ENCODE measurements around the gene MAPKBP1. TPM values are rescaled to one million over a fixed set of nuclear protein-coding genes. Genes with fewer than 3 reads are reported as not detected.

Gene MAPKBP1
- total RNA-seq, 2 experiments from 2014 or later, result 16.1 to 16.6 TPM

- H3K27ac Mint-ChIP-seq, result no peak overlapping the region
- DNase-seq, result no peak
- intact Hi-C loops (cut with micrococcal nuclease), result no loop called here
- H3K9me3 Mint-ChIP-seq, result no peaks in the 10 kb centered on the region
- ChIA-PET CTCF (interaction anchor here (0.8 to 1.3 kb wide), 3 partner anchors 27 to 103 kb away, joined by 3 read pairs; no protein-coding TSS in a partner anchor), POLR2A (no interaction called here)
- no peaks in the 10 kb centered on the region for H3K36me3 Mint-ChIP-seq
- H3K27me3 Mint-ChIP-seq, result no peaks in the 10 kb centered on the region
- peaks cover 7% of the 10 kb centered on the region for H3K4me1 Mint-ChIP-seq (ENCODE audit: low read depth)
- no peak overlapping the region for H3K4me3 Mint-ChIP-seq
These were observed 101.7 kb downstream of the MAPKBP1 start for GRCh38 chr15:41876007-41876406.

GRCh38 chr15:41876689-41877088 lies 102.4 kb downstream of the MAPKBP1 start:
- intact Hi-C loops (cut with micrococcal nuclease), result no loop called here
- ChIA-PET POLR2A (no interaction called here), CTCF (interaction anchor here (1.1 to 1.3 kb wide), 2 partner anchors 26 to 28 kb away, joined by 3 read pairs; no protein-coding TSS in a partner anchor)
- no peak overlapping the region for H3K4me3 Mint-ChIP-seq
- peaks cover 9% of the 10 kb centered on the region for H3K4me1 Mint-ChIP-seq (ENCODE audit: low read depth)
- peaks cover 6% of the 10 kb centered on the region for H3K27me3 Mint-ChIP-seq
- no peaks in the 10 kb centered on the region for H3K9me3 Mint-ChIP-seq
- H3K27ac Mint-ChIP-seq, result no peak overlapping the region
- H3K36me3 Mint-ChIP-seq, result no peaks in the 10 kb centered on the region
- no peak for DNase-seq

Small RNA genes within 50 kb of the gene (microRNA-seq; reads per million reads assigned to microRNA genes)
- gene MIR4310 (ENCODE audit: borderline microRNAs expressed, borderline number of aligned reads, borderline replicate concordance), result not detected

Other genes starting within 250 kb of the MAPKBP1 start
- 10 to 100 TPM; 45.0 to 49.9 TPM for gene RPAP1, start 230.2 kb upstream of the MAPKBP1 start, total RNA-seq
- gene TYRO3, start 215.3 kb upstream of the MAPKBP1 start, total RNA-seq, result 1 to 10 TPM; 3.1 to 4.3 TPM
- 10 to 100 TPM; 29.6 to 31.4 TPM for gene MGA, start 114.1 kb upstream of the MAPKBP1 start, total RNA-seq
- gene JMJD7, start 53.6 kb downstream of the MAPKBP1 start, total RNA-seq, result 10 to 100 TPM; 17.9 to 24.8 TPM
- gene PLA2G4B, start 64.4 kb downstream of the MAPKBP1 start, total RNA-seq, result 1 to 10 TPM; 6.0 to 9.9 TPM
- gene SPTBN5, start 119.6 kb downstream of the MAPKBP1 start, total RNA-seq, result 1 to 10 TPM in 1 of 2 experiments, under 1 TPM in 1; 0.88 to 1.6 TPM
- gene EHD4, start 198.1 kb downstream of the MAPKBP1 start, total RNA-seq, result 10 to 100 TPM; 43.6 to 45.0 TPM
- gene PLA2G4E, start 246.6 kb downstream of the MAPKBP1 start, total RNA-seq, result not detected